GM15510 (cell line): ENCODE data around the gene ZBTB22.

Experiments used
- POLR2A ChIP-seq: IDR thresholded peaks from 3 replicates; pipeline ENCODE4 v1.6.1; 2011; ENCODE audit warnings: borderline replicate concordance; ENCODE audit not compliant: insufficient read length; ENCODE audit errors: extremely low read depth

ZBTB22 gene

DNA sequence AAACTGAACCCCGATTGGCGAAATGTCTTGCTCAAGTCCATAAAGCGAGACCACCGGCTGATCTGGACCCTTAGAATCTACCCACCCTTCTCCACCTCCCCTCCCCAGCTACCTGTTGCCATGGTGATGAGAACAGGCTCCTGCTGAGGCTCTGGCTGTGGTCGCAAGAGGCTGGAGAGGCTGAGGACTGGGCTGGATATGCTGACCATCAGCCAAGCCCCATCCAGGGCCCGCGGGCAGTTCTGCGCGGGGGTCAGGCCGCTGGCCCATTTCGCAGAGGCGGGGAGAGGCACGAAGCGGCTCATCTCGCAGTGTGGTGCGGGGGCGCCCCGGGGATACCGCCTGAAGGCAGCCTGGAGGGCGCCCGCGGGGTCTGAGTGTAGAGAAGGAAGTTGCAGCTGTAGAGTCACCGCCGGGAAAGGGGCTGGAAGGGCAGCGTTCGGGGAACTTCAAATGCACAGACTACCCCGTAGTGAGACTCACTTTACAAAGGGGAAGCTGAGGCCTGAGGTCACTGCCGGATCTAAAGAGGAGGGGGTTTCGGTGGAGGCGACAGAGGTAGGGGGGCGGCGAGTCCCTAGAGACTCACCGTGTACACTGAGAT is 4.3 kb downstream of the ZBTB22 start:
- no peak for TF ChIP-seq POLR2A

DNA sequence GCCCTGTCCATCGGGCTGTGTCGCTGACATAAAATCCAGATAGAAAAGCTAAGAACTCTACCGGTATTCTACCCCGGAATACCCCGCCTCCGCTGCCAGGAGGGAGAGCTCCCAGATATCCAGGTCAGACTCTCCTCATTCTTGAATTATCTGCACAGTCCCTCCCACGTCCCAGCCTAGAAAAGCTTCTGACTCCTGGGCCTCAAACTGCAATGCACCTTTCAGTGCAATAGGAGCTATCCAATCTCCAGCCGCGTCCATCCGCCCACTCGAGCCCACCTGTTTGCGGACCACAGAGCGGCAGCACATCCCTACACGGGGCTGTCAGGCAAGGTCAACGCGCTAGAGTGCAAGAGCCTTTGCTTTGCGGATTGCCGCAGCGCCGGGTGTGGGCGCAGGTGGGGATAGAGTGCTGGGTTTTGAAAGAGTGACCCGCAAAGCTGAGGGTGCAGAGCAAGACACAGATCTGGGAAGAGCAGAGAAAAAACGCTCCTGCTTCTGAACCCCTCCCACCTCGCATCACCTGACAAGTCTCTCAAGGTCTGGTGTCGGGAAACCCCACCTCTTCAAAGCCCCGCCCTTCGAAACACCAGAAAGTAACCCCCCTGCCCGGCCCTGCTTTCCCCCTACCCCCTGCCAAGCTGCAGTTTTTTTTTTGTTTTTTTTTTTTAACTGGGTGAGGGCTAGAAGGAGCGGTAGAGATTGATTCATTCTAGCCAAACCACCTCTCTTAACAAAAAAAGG is 5.0 kb downstream of the ZBTB22 start:
- TF ChIP-seq POLR2A, result peak; percentile 26

DNA sequence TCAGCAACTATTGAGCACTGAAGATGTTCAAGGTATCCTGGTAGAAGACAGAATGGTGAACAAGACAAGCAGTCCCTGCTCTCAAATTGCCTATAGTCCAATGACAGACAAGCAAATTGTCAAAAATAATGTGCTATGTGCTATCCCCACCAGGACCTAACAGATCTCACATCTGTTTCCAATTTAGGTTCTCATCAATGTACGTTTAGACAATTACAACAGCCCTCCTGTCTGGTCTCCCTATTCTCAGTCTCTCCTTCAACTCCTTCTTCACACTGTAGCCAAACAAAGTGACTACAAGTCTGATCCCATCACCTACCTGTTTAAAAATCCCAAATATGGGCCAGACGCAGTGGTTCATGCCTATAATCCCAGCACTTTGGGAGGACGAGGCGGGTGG is 11.2 kb downstream of the ZBTB22 start:
- no peak for TF ChIP-seq POLR2A

DNA sequence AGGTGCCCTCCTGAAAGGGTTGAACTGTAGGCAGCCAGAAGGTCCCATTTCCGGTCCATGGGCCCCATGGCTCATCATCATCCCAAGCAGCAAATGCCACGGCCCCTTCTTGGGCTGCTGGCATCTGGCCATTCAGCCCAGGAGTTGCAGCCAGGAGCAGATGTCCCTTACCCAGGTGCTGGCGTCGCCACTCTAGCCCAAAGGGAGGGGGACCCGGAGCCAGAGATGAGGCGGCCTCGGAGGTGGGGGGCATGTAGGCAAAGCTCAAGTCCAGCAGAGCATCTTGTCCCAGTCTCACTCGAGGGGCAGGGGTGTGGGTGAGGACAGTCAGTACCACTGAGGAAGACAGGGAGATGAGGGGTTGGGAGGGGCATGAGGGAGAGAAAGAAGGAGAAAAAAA is 12.5 kb downstream of the ZBTB22 start:
- no peak for TF ChIP-seq POLR2A

DNA sequence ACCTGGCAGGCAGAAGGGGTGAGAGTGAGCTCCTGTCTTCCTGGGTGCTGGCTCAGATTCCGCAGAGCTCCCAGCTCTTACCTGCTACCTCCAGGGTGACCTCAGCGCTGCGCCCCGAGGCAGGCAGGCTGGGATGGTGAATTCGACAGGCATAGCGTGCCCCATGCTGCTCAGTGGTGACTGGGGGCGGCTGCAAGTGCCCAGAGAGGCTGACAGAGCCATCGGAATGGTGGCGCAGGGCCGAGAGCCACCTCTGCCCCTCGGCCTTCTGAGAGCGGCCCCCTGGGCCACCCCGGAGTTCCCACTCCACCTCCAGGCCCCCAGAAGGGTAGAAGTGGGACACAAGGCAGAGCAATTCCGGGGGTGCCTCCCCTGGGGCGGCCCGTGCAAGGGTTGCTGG is 13.3 kb downstream of the ZBTB22 start:
- no peak for TF ChIP-seq POLR2A

DNA sequence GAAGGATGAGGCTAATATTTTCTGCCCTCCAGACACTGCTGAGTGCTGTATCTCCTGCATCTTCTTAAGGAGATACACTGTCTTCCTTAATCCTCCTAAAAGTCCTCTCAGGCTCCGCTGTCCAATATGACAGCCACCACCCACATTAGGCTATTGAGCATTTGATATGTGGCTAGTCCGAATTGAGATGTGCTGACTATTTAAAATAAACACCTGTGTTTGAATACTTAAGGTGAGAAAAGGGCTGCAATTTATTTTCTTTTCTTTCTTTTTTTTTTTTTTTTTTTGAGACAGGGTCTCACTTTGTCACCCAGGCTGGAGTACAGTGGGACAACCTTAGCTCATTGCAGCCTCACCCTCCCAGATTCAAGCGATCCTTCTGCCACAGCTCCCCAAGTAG is 15.7 kb downstream of the ZBTB22 start:
- TF ChIP-seq POLR2A, result no peak

DNA sequence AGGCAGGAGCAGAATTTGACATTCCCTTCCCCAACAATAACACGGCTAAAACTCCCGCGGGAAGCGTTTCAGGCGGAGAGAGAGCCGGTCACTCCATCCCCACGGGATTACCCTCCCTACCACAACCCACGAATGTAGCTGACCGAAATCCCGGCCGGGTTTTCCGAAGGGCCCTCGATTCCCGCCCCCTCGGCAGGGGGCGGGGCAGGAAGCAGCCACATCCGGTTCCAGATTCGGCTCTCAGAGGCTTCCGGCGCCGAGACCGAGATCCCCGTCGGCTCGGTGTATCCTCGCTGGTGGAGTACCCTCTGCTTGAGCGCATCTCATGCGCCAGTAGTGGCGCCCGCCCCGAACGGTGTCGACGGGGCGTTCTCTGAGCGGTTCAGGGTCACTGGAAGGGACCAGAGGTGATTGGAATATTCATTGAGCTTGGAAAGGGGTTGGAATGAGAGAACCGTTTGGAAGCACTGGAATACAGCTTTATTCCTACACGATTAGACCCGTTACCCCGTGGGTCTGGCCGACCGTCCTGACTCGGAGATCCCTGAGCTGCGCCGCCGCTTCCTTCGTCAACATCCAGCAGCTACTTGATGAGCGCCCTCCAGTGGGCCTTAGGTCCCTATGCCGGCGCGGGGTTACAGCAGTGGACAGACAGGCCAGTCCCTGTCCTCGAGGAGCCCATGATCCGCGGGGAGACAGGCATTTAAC is 18.2 kb downstream of the ZBTB22 start:
- TF ChIP-seq POLR2A, result peak; percentile 93

DNA sequence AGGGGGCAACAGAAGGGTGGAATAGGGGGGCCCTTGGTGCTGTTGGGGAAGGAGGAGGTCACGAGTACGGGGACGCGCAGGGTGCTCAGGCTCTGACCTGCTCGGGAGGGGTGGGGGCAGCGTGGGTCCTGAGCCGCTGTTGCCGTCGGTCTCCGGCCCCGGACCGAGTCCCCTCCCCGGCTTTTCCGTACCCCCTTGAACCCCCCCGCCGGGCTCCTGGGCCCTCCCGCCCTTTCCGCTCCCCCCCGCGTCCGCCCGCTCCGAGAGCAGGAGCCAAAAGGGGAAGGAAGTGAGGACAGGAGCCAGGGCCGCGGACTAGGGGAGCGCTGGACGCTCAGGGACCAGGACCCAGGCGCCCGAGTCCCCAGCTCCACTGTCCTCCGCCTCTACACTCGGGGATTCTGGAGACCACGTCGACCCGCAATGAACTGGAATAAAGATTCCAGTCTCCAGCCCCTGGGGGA is 18.7 kb downstream of the ZBTB22 start, which contains the start of gene RGL2:
RGL2 (minus strand) TSS at position 170 of the 464 bp plus-strand sequence. CDS start 332 bp downstream, outside the sequence.
- TF ChIP-seq POLR2A, result no peak

DNA sequence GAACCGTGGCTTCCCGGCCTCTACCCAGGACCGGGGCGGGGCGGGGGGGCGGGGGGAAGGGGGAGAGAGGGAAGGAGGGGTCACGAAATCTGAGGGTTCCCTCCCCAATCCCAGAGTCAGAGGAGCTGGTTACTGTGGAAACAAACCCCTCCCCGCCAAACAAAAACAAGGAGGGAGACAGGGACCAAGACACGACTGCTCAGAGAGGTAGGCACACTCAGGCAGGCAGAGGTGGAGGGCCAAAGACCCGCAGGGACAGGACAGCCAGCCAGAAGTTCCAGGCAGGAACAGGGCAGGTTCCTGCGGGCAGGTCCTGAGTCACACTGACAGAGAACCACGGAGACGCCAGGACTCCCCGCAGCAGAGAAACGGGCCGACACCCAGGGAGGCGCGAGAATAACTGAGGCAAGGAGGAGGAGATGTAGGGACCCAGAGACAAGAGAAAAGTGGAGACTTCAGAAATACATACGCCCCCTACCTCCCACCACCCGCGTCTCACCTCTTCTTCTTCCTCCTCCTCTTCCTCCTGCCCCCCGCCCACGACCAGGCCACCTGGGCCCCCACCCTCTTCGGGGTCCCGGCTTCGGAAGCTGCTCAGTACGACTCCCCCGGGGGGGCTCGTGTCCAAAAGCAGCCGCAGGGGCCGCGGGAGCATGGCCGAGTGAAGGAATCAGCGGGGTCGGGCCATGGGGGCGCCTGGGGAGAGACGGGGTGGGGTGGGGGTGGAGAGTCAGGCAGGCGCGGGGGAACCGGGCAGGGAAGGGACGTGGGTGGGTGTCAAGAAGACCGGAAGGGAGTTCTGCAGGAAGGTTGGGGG is 19.4 kb downstream of the ZBTB22 start:
- TF ChIP-seq POLR2A, result peak; percentile 17

DNA sequence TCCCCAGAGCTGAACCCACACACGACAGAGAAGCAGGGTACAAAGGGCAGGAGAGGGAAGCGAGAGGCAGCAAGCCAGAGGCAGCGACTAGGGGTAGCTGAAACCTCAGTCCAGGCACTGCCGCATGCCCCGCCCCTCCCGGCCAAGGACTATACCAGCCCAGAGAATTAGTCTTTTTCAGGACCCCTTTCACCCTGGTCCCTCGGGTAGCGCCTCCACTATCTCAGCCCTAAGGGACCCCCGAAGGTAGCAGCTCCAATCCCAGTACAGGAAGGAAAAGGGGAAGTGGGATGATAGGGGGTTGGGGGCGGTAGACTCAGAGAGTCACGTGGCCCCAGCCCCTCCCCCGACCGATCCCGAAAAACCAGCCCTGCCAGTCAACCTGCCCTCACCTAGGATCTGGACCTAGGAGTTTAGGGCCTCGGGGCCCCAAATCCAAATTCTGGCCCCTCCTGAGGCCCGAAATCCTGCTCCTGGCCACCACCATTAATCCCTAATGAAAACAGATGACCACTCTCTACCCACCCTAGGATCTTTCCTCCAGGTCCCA is 20.1 kb downstream of the ZBTB22 start:
- TF ChIP-seq POLR2A, result no peak

DNA sequence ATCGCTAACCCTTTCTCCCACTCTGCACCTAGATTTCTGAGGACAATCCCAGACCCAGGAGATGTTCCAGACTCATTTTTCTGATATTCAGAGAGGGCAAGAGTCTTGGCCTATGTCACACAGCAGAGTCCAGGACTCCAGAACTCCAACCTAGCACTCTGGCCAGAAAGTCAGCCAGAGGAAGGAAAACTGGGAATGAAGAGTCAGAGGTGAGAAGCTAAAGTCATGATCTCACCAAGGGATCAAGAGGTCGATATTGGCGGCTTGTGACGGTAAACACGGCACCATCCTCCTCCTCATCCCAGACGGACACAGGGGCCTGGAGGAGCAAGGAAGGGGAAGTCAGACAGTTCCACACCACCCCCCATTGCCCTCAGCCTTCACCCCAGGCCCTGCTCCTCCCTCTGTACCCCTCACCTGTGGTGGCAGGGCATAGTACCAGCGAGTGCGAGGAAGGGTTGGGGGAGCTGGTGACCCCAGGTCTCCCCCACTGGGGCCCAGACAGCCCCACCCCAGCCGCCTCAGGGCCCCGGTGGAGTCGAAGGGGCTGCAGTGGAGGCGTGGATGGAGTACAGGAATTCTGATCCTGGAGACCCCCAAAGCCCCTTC is 20.6 kb downstream of the ZBTB22 start:
- TF ChIP-seq POLR2A, result no peak

DNA sequence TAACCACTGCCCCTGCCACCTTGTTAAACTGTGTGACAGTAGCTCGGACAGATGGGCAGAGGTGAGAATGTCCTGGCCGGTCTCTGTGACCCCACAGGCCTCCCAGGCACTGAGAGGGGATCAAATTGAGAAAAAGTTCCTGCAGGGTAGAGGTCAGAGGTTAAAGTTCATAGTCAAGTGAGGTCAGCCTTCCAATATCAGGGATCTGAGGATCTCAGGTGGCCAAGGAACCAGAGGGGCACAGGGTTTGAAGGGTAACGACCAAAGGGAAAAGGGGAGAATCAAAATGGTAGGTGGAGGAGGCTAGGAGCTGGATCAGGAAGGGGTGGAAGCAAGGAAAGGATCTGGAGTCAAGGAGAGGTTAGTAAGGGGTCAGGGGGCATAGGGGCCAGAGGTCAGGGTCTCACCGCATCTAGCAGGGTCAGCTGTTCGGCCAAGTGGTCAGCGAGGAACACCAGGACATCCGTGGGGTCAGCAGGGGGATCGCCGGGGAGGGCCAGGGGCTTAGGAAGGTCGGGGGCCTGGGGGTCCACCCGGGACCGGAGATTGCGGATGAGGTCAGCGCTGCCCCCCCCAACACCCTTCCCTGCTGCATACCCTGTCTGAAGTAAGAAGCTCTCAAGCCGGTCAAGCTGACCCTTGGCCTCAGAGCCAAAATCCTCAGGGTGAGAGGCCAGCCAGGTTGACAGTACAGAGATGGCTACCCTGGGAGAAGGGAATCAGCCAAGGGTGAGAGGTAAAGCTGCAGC is 21.7 kb downstream of the ZBTB22 start:
- no peak for TF ChIP-seq POLR2A

DNA sequence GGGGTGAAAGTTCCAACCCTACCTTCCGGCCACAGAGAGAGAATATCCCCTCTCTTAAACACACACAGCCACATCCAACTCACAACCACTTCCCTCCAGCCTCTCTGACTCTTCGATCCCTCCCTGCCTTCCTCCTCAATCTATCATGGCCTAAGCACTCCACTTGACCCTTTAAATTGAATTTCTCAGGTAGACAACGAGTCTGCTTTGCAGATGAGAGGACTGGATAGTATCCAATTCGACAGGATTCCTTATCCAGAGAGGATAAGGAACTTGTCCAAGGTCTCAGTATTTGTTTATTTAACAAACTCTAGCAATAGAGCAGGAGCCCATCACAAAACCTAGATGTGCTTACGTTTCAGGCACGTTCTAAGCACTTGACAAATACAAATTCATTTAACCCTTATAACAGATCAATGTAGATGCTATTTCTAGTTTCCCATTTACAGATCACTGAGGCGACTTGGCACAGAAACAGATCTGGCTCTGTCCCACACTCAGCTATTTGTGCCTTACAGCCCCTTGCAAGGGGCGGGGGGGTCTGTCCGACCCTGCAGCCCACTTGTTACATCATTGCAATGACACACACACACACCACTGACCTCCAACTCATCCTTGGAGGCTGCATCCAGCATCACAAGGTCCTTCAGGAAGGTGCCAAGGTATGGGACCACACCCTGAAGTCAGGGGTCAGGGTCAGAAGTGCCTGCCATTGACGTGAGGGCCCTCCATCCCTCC is 23.3 kb downstream of the ZBTB22 start:
- TF ChIP-seq POLR2A, result no peak
